Hematopoietic multipotent progenitor cell treated with erythropoietin and hydrocortisone succinate and interleukin-3 and kit ligand, for 15 days (in vitro differentiated cells): ENCODE measurements around the gene ATP10A.
"Not testable (repeated sequence)": the region's sequence is repeated elsewhere in the genome, so short reads cannot be mapped to it uniquely, and the experiment has no call there.

Experiments
- DNase-seq: peaks from one replicate; pipeline ENCODE4 v3.0.0-alpha.2; 2015; ENCODE audit warnings: low spot score

The ATP10A gene

DNA sequence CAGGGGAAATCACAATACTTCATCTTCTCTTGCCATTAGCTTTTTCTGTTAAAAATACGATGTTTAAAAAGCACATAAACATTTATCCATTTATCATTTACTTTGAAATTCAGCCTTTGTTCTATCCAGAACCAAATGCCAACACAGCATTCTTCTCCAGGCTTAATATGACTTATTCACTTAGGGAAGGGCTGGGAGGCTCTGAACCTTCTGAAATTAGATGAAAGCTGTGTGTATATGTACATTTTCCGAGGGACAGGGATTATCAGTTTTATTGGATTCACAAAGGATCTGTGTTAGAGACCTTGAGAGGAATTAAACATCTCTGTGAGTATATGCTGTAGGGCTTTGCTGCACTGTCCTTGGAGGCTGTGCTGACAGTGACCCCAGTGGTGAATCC, 213.7 kb downstream of the ATP10A start:
- no peak for DNase-seq

GRCh38 chr15:25643120-25643519, 220.0 kb downstream of the ATP10A start:
- no peak for DNase-seq

- no peak for DNase-seq
These were observed 221.4 kb downstream of the ATP10A start for GRCh38 chr15:25641762-25642161.

- no peak for DNase-seq
These were observed 221.8 kb downstream of the ATP10A start for GRCh38 chr15:25641361-25641760.

DNA sequence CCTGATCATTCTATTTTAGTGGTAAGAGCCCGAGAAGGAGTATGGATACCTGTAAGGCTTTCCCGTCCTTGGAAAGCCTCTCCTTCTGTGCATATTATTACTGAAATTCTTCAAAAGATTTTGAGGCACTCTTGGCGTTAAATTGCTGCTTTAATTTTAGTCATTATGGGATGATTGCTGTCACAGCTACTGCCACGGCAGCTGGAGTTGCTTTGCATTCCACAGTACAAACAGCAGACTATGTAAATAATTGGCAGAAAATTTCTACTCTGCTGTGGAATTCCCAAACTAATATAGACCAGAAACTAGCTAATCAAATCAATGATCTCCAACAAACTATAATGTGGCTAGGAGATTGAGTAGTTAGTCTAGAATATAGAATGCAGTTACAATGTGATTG, 222.2 kb downstream of the ATP10A start:
- DNase-seq: not testable (repeated sequence)

DNA sequence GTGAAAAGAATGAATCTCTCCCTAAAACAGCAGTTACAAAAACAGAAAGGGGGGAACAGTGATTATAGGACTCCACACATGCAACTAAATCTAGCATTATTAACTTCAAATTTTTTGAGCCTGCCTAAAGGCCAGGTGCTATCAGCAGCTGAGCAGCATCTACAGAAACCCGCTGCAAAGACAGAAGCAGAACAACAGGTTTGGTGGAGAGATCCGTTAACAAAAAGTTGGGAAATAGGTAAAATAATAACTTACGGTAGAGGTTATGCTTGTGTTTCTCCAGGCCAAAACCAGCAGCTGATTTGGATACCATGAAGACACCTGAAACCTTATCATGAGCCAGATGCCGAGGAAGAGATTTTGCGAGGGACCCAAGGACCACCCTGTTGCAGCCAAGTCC, 222.7 kb downstream of the ATP10A start:
- no peak for DNase-seq

DNA sequence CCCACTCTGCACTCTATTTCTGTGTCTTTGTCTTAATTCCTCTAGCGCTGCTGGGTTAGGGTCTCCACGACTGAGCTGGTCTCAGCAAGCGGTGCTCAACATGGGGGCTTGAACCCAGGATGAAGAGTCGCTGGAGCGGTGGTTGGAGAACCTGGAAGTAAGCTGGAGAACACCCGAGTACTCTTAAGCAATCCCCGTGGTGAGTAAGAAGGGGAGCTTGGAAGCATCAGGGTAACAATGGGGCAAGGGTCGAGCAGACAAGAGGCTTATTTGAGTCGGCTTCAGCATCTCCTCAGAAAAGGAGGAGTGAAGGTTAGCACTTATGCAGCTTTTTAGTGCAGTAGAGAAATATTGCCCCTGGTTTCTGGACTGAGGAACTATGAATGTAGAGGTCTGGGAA, 226.6 kb downstream of the ATP10A start:
- DNase-seq: not testable (repeated sequence)

- DNase-seq: no peak
These were observed 227.9 kb downstream of the ATP10A start for GRCh38 chr15:25635191-25635590.

DNA sequence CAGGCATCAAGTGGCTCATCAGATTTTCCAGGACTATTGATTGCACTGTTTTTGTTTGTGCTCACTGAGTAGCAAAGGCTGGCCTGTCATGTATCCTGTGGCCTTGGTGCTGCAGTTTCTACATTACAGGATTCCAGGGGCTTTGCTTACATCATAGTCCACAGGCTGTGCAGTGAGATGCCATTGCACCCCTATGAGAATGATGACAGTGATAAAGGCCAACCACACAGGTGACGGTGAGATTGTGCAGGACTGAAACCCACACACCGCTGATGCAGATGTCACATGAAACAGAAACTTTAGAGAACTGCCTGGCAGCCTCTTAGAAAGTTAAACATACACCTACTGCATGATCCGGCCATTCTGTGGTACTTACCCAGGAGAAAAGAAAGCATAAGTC, 229.3 kb downstream of the ATP10A start:
- DNase-seq: no peak

GRCh38 chr15:25631971-25632370, 231.2 kb downstream of the ATP10A start:
- DNase-seq: no peak
